HG03442 (cell line): ENCODE data around the gene DAW1.
"Not testable (repeated sequence)": the region's sequence is repeated elsewhere in the genome, so short reads cannot be mapped to it uniquely, and the experiment has no call there.

Experiments
- ATAC-seq: cut with Tn5 transposase; IDR thresholded peaks from one replicate; pipeline ENCODE4 v1.9.1; 2021; ENCODE audit warnings: mild to moderate bottlenecking, moderate library complexity; ENCODE audit not compliant: unreplicated experiment

DAW1 gene, protein sequence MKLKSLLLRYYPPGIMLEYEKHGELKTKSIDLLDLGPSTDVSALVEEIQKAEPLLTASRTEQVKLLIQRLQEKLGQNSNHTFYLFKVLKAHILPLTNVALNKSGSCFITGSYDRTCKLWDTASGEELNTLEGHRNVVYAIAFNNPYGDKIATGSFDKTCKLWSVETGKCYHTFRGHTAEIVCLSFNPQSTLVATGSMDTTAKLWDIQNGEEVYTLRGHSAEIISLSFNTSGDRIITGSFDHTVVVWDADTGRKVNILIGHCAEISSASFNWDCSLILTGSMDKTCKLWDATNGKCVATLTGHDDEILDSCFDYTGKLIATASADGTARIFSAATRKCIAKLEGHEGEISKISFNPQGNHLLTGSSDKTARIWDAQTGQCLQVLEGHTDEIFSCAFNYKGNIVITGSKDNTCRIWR

DNA sequence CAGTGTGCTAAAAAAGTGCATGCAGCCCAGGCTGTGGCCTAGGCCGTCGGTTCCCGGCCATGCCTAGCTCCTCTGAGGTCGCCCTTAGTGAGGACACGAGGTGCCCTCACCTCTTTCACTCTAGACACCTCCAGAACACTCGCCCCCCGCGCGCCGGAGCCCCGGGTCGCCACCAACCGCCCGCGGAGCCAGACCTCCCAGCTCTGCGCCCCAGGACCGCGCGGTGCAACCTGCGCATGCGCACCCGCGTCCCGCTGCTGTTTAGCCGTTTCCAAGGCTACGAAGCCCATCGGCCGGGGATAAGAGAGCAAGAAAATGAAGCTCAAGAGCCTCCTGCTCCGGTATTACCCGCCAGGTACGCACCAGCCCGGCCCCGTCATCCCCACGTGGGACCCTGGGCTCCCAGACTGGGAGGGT, at the start of gene DAW1:
Gene DAW1, plus strand, starts transcription at position 257 of the 417 bp plus-strand sequence. Its CDS starts 59 bp downstream, at position 316.
- peak; percentile 69 for ATAC-seq

DNA sequence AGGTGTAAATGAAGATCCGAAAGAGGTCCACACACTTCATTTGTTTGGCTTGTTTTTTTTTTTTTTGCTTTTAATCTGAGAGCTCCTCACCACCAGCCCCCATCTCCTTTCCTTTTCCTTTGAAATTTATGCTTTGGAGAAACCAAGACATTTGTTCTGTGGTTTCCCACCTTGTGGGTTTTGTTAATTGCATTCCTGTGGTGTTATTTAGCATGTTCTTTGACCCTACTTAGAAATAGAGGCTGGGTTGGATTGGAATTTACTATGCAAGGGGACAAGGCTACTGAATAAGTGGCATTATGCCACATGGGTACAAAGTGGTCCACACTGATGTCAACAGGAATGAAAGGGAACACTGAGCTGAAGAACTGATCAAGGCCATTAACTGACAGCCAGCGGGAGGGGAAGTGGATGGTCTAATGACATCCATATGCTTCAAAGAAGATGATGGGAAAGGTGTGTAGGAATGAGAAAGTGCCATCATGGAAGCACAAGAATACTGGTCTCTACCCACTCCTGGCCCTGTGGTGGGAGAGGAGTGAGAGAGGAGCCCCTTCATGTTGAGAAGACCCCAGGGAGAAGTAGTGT, 48.9 kb upstream of the DAW1 start:
- no peak for ATAC-seq

DNA sequence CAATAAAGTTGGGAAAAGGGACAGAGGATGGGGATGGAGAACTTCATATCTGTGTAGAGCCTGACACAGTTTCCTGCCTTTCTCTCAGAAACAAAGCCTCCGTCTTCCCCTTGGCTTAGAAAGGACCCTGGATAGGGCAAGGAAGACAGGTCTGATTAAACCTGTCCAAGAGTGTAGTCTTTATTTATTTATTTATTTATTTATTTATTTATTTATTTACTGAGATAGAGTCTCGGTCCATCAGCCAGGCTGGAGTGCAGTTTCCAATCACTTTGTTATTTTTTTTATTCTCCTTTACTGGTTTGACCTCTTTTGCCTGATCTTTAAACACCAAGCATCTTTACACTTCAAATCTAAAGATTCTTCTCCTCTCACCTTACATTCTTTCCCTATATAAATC, 47.5 kb upstream of the DAW1 start:
- no peak for ATAC-seq

DNA sequence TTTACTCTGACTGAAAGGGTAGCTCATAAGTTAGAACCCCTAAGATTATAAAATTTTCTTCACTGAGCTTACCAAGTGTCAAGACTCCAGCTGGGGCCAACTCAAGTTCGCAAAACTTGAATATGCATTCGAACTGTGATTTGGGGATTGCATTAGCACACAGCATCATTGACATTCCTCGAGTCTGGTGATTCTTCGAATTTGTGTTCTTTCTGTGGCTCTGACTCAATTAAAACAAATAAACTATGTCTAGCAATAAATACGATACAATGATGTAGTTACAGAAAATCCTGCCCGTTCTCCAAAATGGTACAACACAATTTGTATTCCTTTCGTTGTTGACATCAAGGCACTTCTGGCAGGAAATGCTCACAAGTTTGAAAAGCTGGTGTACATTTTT, 46.7 kb upstream of the DAW1 start:
- no peak for ATAC-seq

DNA sequence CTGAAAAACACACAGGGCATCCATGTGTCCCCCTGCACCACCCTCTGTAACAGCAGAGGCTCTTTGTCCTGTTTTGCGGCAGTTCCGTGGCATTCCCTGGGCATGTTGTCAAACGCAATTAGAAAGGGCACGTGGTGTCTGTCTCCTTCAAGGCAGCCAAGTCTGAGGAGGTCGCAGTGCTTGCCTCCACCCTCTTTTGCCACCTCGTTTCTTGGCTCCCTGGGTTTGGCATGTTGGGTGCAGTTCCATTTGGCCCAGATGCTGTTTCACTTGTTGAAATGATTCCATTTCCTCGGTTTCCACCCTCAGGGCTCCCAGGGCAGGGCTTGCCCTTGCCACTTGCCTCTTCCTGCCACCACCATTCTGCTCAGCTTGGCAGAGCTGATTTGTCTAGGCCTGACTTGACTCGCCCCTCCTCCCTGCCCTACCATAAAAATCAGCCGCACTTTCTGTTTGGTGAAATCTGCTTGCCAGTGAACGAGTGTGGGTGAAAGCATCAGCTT, 45.4 kb upstream of the DAW1 start:
- ATAC-seq: no peak

DNA sequence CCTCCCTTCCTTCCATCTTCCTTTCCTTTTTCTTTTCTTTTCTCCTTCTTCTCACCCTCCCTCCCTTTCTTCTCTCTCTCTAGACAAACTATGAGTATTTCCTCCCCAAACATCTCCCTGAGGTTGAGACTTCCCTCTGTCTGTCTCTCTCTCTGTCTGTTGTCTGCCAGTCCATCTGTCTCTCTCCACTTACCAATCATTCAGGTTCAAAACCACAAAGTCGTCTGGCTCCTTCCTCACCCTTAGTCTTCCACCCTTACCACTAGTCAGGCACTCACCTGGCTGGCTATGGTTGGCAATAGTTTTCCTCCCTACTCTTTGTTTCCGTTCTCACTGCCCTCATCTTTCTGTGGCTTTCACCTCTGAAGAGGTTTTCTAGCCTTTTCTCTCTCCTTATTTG, 44.9 kb upstream of the DAW1 start:
- ATAC-seq: no peak

DNA sequence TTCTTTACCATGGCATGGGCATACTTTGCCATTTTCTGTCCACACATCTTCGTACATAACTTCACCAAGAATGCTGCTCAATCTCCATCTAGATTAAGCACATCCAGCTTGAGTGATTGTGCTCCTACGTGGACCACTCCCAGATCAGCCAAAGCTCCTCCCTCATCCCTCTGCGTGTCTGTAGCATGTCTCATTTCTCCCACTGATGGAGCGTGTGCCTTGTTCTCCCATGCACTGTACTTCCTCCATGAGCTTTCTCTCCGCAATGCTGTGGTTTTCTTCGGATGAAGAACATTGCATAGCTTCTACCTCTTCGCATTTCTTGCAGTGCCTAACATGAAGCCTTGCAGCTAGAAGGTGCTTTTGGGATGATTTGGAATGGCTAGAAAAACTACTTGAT, 44.3 kb upstream of the DAW1 start:
- ATAC-seq: no peak

DNA sequence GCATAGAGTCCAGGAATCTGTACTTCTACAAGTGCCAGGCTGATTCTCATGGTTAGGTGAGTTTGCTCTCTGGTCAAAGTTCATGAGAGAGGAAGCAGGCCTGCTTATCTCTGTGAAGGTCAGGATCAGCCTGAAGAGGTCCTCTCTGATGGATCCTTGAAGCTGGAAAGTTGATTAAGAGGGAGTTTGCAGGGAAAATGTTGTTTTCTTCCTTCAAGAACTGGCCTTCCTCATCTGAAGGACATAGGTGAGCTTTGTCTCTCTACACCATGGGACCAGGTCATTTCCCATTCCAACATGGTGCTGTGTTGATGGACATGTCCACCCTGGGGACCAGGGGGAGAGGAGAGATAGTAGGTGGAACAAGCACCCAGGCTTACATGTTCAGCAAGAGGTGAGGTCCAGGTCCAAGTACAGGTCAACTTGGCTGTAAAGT, 42.9 kb upstream of the DAW1 start:
- no peak for ATAC-seq

DNA sequence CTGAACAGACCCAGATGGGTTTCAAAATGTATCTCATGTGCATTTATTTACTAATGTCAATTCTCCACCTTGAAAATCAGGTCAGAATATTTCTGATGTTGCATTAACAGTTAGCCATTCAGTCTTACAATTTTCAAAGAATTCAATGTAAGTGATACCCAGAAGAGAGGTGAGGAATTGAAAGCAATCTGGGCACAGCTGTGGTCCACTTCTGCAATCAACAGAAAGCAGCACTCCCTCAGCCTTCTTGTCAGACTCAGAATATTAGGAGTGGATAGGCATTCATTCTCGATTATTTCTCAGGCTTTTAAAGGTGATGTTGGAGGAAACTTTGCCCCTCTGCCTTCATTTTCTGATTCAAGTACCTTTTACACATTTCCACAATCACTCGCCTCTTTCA, 42.1 kb upstream of the DAW1 start:
- no peak for ATAC-seq

DNA sequence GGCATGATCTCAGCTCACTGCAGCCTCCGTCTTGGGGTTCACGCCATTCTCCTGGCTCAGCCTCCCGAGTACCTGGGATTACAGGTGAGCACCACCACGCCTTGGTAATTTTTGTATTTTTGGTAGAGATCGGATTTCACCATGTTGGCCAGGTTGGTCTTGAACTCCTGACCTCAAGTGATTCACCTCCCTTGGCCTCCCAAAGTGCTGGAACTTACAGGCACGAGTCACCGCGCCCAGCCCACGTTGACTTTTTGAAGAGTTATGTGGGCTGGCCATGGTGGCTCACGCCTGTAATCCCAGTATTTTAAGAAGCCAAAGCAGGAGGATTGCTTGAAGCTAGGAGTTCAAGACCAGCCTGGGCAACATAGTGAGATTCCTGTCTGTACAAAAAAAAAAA, 37.0 kb upstream of the DAW1 start:
- no peak for ATAC-seq

DNA sequence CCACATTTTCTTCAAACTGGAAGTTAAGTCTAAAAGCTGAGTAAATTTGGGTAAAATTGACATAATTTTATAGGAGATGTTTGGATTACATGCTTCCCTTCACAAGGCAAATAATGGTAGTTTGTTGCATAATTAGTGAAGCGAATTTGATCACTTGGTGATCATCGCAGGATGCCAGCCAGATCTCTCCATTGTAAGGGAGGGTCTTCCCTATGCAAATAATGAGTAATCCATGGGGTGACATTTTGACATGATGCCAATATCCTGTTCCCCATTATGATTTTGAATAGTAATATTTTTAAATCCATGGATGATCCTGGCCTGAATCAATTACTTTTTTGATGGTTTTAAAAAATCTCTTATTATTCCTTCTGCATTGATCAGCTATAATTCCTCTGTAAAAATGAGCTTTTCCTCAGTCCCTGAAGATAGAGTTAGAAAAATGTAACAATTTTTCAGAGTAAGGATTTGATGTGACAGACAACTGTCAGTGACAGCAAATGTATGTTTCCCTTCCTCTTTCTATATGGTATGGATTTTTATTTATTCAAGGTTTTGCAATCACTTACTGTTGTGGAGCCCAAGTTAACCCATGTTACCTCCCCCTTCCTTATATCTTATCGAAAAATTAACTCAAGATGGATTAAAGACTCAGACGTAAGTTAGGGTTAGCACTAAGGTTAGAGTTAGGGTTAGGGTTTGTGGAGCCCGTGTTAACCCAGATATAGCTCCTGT, 36.3 kb upstream of the DAW1 start:
- ATAC-seq: no peak

DNA sequence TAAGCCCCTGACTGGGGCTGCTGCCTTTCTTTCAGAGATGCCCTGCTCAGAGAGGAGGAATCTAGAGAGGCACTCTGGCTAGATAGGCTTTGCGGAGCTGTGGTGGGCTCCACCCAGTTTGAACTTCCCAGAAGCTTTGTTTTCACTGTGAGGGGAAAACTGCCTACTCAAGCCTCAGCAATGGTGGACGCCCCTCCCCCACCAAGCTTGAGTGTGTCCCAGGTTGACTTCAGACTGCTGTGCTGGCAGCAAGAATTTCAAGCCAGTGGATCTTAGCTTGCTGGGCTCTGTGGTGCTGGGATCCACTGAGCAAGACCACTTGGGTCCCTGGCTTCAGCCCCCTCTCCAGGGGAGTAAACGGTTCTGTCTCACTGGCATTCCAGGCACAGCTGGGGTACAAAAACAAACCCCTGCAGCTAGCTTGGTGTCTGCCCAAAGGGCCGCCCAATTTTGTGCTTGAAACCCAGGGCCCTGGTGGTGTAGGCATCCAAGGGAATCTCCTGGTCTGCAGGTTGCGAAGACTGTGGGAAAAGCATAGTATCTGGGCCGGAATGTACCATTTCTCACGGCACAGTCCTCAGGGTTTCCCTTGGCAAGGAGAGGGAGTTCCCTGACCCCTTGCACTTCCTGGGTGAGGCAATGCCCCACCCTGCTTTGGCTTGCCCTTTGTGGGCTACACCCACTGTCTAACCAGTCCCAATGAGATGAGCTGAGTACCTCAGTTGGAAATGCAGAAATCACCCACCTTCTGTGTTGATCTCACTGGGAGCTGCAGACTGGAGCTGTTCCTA, 31.9 kb upstream of the DAW1 start:
- not testable (repeated sequence) for ATAC-seq

DNA sequence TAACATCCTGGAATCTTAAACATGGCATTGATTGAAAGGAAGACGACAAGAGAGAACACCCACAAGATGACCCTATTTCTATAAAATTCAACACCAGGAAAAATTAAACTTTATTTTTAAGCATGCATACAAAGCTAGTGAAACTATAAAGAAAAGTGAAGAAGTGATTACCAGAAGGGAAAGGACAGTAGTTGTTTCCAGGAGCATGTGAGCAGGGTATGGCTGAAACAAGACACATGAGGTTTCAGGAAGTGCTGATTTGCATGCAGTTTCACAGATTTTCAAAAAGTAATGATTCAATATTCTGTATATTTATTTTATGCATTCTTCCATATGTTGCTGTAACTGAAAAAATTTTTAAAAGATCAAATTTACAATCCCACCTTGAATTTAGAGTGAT, 24.6 kb upstream of the DAW1 start:
- no peak for ATAC-seq

DNA sequence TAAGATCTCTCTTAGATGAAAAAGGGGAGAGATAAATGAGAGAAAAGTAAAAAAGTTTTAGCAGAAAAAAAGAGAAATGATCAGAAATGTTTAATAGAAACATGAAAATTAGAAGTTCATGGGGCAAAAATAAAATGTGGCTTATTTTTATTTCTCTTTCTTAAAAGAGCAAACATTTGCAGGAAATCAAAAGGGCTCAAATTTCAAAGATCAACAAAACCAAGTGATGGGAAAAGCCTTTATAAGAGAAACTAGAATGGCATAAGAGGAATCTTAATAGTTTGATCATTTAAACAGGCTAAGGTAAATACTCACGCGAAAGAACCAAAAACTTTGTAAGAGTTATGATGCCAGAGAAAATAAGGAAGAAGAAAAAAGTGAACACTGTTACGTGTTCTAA, 23.3 kb upstream of the DAW1 start:
- ATAC-seq: no peak

DNA sequence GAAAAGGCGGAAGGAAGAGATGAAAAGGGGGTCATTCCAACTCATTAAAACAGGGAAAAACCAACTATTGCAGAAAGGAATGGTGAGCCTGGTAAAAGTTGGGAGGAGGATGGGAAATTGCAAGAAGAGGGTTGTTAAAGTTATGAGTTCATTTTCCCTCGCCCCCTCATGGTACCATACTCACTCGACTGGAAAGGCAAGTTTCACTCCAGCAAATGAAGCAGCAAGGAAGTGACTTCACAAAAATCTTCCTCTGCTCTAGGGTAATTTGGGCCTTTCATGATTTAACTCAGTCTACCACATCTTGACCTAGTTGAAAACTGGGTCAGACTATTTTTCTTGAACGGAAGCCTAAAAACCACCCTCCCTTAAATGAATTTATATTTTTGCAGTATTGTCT, 22.8 kb upstream of the DAW1 start:
- peak; percentile 90 for ATAC-seq

DNA sequence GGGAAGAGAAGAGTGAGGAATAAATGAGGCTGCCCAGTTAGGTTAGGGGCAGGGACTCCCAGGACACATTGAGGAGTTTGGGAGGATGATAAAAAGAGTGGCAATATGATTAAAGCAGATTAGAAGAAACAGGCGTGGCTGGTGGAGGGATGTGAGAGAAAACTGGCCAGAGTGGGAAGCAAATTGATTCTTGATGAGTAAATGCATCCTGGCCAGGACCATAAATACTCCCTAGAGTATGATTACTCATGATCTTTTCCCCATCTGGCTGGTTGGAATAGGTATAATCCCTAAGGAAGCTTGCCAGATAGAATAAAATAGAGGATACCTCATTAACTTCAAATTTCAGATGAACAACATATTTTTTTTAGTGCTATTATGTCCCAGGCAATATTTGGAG, 21.5 kb upstream of the DAW1 start:
- ATAC-seq: no peak

DNA sequence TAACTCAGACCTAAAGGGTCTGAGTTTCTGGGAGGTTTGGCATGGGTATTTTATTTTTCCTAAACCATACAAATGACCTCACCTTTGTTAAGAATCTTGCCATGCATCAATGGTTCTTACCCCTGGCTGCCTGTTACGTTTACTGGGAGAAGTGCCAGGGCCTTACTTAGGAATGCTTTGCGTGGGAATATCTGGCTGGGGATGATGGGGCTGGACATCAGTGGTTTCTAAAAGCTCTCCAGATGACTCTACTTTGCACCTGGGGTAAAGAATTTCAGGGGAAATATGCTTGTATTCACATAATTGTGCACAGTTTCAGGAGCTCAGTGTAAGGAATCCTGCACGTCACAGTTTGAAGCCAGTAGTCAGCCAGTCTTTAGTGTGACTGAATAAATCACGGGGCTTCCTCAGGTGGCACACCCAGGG, 18.2 kb upstream of the DAW1 start:
- ATAC-seq: no peak

DNA sequence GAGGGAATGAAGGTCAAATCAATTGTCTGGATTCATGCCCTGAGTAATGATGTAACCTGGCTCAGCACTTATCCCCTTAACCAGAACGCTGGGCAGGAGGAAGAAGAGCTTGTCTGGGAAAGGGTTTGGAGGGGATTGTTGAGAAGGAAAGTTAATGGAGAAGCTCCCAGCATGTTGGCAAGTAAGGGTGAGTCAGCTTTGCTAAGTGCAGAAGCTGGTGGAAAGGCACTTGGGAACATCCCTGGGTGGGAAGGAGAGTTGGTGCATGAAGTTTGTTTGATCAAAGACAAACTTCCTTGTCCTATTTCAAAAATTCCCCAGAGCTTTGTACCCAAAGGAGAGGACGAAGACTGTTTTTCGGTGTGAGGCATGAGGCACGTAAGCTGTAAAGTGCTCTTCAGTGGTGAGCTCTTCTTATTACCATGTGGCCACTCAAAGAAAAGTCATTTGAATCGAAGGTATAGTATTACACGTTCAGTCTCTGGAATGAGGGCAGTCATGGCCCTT, 17.6 kb upstream of the DAW1 start:
- no peak for ATAC-seq

DNA sequence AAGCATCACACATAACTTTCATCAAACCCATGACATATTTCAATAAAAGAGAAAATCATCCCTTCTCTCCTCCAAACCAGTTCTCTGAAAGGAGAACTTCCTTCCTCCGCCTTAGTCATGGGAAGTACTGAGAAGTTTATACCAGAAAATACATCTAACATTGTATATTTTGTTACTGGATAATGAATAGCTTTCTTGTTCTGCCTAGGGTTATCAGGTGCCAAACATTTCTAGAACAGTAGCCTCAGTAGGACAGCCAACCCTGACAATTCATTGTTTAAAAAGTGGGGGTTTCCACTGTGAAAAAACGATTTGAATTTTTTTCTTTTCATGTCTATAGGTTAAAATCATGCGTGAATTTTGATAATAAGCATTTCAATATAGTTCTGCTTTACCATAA, 16.0 kb upstream of the DAW1 start:
- no peak for ATAC-seq

DNA sequence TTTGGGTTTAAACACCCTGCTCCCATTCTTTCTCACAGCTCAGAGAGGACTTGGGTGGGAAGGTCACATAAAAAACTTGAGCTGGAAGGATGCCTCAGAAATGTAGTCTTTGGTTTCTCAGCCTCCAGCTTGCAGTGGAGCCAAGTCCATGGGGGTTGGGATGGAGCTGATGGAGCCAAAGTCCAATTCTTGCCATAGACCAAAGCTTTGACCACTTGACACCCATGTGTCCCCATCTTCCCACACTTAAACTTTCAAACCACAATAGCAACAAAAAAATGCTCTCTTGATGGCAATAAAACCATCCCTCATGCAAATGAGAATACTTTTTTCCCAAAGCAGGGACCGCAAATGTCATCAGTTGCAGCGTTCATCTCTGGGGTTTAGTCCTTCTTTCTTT, 14.7 kb upstream of the DAW1 start:
- no peak for ATAC-seq

DNA sequence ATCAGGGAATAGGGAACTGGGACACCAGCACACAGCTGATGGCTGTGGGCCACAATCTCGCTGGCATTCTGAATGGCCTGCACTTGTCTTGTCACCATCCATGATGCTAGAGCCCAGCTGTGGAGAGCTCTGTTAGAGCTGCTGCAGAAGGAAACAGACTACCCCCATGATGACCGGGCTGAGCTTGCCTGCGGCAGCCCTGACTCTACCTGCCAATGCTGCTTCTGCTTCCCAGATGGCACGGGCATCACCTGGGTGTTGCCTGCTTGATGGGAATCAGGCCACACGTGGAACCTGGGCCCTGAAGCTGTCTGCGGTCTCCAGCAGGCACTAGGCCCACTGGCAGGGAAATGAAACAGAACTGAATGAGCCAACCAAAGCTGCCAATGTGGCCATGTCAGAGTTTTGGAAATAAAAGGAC, 11.2 kb upstream of the DAW1 start:
- ATAC-seq: no peak
